ENCODE data around the gene PAOX. TPM values are rescaled to one million over a fixed set of nuclear protein-coding genes. Genes with fewer than 3 reads are reported as not detected.
A peak's percentile ranks its signal among the peaks of the same experiment; 100 is the strongest.

The PAOX gene
- total RNA-seq, 1 donor from 2014 or later = 16.9 TPM

GRCh38 chr10:133378251-133379096, 588 bp upstream of the PAOX start:
- peak; percentile 70 for DNase-seq
- ATAC-seq (ENCODE audit: low read depth) = peak; percentile 48
- Mint-ChIP-seq H3K9me3 (no peaks in the 10 kb centered on the region), H3K36me3 (ENCODE audit: low read depth) (peaks cover 15% of the 10 kb centered on the region), H3K27ac (peak overlapping the region; percentile 61), H3K27me3 (no peaks in the 10 kb centered on the region), H3K4me1 (peaks cover 45% of the 10 kb centered on the region), H3K4me3 (peak overlapping the region; percentile 87)
- ChIA-PET CTCF (interaction anchor here (1.9 kb wide), 1 partner anchor 49 kb away, joined by 5 read pairs; no protein-coding TSS in a partner anchor), POLR2A (interaction anchor here (1.4 to 6.6 kb wide), 4 partner anchors 12 to 21 kb away, joined by 3 to 52 read pairs (median 10); partner anchors contain the start of genes FUOM and MTG1)
- intact Hi-C loops (cut with micrococcal nuclease) = loop anchor here (1.0 to 10.0 kb wide), 5 partner anchors 11 to 1044 kb away; partner anchors contain the start of genes LRRC27 and MTG1
- no peak for TF ChIP-seq CTCF (IDR thresholded peaks at IDR 0.05)

- intact Hi-C loops (cut with micrococcal nuclease) = loop anchor here (1.0 to 10.0 kb wide), 5 partner anchors 9 to 1045 kb away; partner anchors contain the start of genes LRRC27 and MTG1
- ChIA-PET CTCF (interaction anchor here (0.8 to 0.9 kb wide), 2 partner anchors 10 to 51 kb away, joined by 3 read pairs; no protein-coding TSS in a partner anchor), POLR2A (interaction anchor here (1.2 to 6.6 kb wide), 2 partner anchors 10 to 14 kb away, joined by 4 to 52 read pairs; partner anchors contain the start of gene MTG1)
- DNase-seq (no peak), ATAC-seq (ENCODE audit: low read depth) (no peak)
- Mint-ChIP-seq H3K27ac (peak overlapping the region; percentile 50), H3K27me3 (no peaks in the 10 kb centered on the region), H3K4me1 (peaks cover 38% of the 10 kb centered on the region), H3K4me3 (peak overlapping the region; percentile 81), H3K9me3 (no peaks in the 10 kb centered on the region), H3K36me3 (ENCODE audit: low read depth) (peaks cover 22% of the 10 kb centered on the region)
- no peak for TF ChIP-seq CTCF (IDR thresholded peaks at IDR 0.05)
Measured at GRCh38 chr10:133379801-133380666, 972 bp downstream of the PAOX start.

- intact Hi-C loops (cut with micrococcal nuclease) = no loop called here
- peak overlapping the region; percentile 66 for H3K4me3 Mint-ChIP-seq
- peaks cover 35% of the 10 kb centered on the region for H3K4me1 Mint-ChIP-seq
- H3K9me3 Mint-ChIP-seq = no peaks in the 10 kb centered on the region
- CTCF ChIA-PET = interaction anchor here (0.8 kb wide), 1 partner anchor 52 kb away, joined by 3 read pairs; no protein-coding TSS in a partner anchor
- H3K36me3 Mint-ChIP-seq (ENCODE audit: low read depth) = peaks cover 22% of the 10 kb centered on the region
- H3K27me3 Mint-ChIP-seq = no peaks in the 10 kb centered on the region
- H3K27ac Mint-ChIP-seq = peak overlapping the region; percentile 50
- no peak for ATAC-seq (ENCODE audit: low read depth)
- TF ChIP-seq CTCF (IDR thresholded peaks at IDR 0.05) = no peak
- POLR2A ChIA-PET = interaction anchor here (0.9 to 6.6 kb wide), 3 partner anchors 9 to 20 kb away, joined by 3 to 52 read pairs (median 4); partner anchors contain the start of gene MTG1
- DNase-seq = no peak
Measured at GRCh38 chr10:133381036-133381435, 2.0 kb downstream of the PAOX start.

GRCh38 chr10:133383551-133383950, 4.5 kb downstream of the PAOX start:
- Mint-ChIP-seq H3K27ac (no peak overlapping the region), H3K4me3 (no peak overlapping the region)
- CTCF ChIA-PET = no interaction called here

More at GRCh38 chr10:133383551-133383950, 4.5 kb downstream of the PAOX start:
- H3K36me3 Mint-ChIP-seq (ENCODE audit: low read depth) = peaks cover 25% of the 10 kb centered on the region
- no peak for ATAC-seq (ENCODE audit: low read depth)
- no peak for TF ChIP-seq CTCF (IDR thresholded peaks at IDR 0.05)
- peaks cover 46% of the 10 kb centered on the region for H3K4me1 Mint-ChIP-seq
- H3K27me3 Mint-ChIP-seq = no peaks in the 10 kb centered on the region
- no peaks in the 10 kb centered on the region for H3K9me3 Mint-ChIP-seq
- POLR2A ChIA-PET = no interaction called here
- DNase-seq = no peak
- intact Hi-C loops (cut with micrococcal nuclease) = no loop called here
